Endodermal cell (in vitro differentiated cells): ENCODE results near the gene ZNF506. TPM values are rescaled to one million over a fixed set of nuclear protein-coding genes. Genes with fewer than 3 reads are reported as not detected.
A peak's percentile ranks its signal among the peaks of the same experiment; 100 is the strongest.
"Not testable (repeated sequence)": the region's sequence is repeated elsewhere in the genome, so short reads cannot be mapped to it uniquely, and the experiment has no call there.

Source experiments
- DNase-seq: peaks from one replicate; pipeline ENCODE4 v3.0.0-alpha.2; 2017
- H3K27ac ChIP-seq: 2 replicates; pipeline ENCODE4 v1.5.1; 2013; ENCODE audit warnings: mild to moderate bottlenecking, low read depth, low read length, moderate library complexity
- H3K27me3 ChIP-seq: 2 replicates; pipeline ENCODE4 v1.6.1; 2013; ENCODE audit warnings: mild to moderate bottlenecking, low read length, moderate library complexity; ENCODE audit not compliant: insufficient read depth, control insufficient read depth, poor library complexity, severe bottlenecking
- H3K36me3 ChIP-seq: 2 replicates; pipeline ENCODE4 v1.7.0; 2013; ENCODE audit warnings: mild to moderate bottlenecking, low read length, moderate library complexity; ENCODE audit not compliant: control insufficient read depth, insufficient read depth
- H3K4me1 ChIP-seq: one replicate; pipeline ENCODE4 v1.7.0; 2013; ENCODE audit warnings: low read length; ENCODE audit not compliant: control insufficient read depth, insufficient read depth
- H3K4me3 ChIP-seq: 2 replicates; pipeline ENCODE4 v1.5.1; 2013; ENCODE audit warnings: mild to moderate bottlenecking, low read length, moderate library complexity
- H3K9ac ChIP-seq: 2 replicates; pipeline ENCODE4 v1.6.1; 2013; ENCODE audit warnings: mild to moderate bottlenecking, low read length, moderate library complexity; ENCODE audit not compliant: poor library complexity, severe bottlenecking; ENCODE audit errors: extremely low read depth
- H3K9me3 ChIP-seq: 2 replicates; pipeline ENCODE4 v1.6.1; 2013; ENCODE audit warnings: mild to moderate bottlenecking, low read length, moderate library complexity; ENCODE audit not compliant: control insufficient read depth
- H3K27ac Mint-ChIP-seq: 2 replicates; pipeline ENCODE4 v1.8.0; 2020; ENCODE audit warnings: mixed read lengths
- H3K27me3 Mint-ChIP-seq: 2 replicates; pipeline ENCODE4 v1.8.0; 2021; ENCODE audit warnings: mild to moderate bottlenecking, mixed read lengths; ENCODE audit not compliant: insufficient read depth
- H3K36me3 Mint-ChIP-seq: 2 replicates; pipeline ENCODE4 v1.8.0; 2020; ENCODE audit warnings: low read depth, mixed read lengths
- H3K4me1 Mint-ChIP-seq: 2 replicates; pipeline ENCODE4 v1.8.0; 2020; ENCODE audit warnings: mixed read lengths
- H3K4me3 Mint-ChIP-seq: 2 replicates; pipeline ENCODE4 v1.8.0; 2020; ENCODE audit warnings: mild to moderate bottlenecking, moderate library complexity, mixed read lengths
- H3K9me3 Mint-ChIP-seq: 2 replicates; pipeline ENCODE4 v1.8.0; 2020; ENCODE audit warnings: mild to moderate bottlenecking, mixed read lengths
- CTCF ChIP-seq: fragments of 200-600 bp; sonication (generic); conservative IDR thresholded peaks from 2 replicates; pipeline ENCODE4 v1.5.0; 2021; ENCODE audit warnings: antibody characterized with exemption, mild to moderate bottlenecking
- WGBS, 2 experiments: methylation state at CpG; one replicate each; pipeline versions ENCODE4 v1.1.5 to v1.1.7; 2013; ENCODE audit warnings: missing lambda C conversion rate in 2 of 2, mixed read lengths in 1 of 2; ENCODE audit not compliant: insufficient coverage in 1 of 2, insufficient read length in 1 of 2; 5-methylcytosine and 5-hydroxymethylcytosine counted together
- total RNA-seq, 2 donors: library from RNA; stranded (reverse); fragmentation: NEBNext Ultra II Directional in 1 of 2; extraction: Animal tissue kit (Norgen Biotek cat#: 25700) in 1 of 2; gene quantifications; 2 replicates in 1 of 2; 3 replicates in 1 of 2; pipeline ENCODE4 v1.2.1, GENCODE V29; 2021

ZNF506 gene
- total RNA-seq, 2 donors from 2014 or later, result 8.8 to 12.0 TPM

- Mint-ChIP-seq H3K9me3 (no peaks in the 10 kb centered on the region), H3K36me3 (peaks cover 13% of the 10 kb centered on the region), H3K27me3 (no peaks in the 10 kb centered on the region), H3K27ac (peak within 1 kb of the TSS; percentile 100), H3K4me3 (peak within 1 kb of the TSS; percentile 100), H3K4me1 (peaks cover 14% of the 10 kb centered on the region)
- Histone ChIP-seq H3K9ac (peak within 1 kb of the TSS; percentile 99), H3K36me3 (peaks cover 25% of the 10 kb centered on the region), H3K27ac (peak within 1 kb of the TSS; percentile 99), H3K4me1 (no peaks in the 10 kb centered on the region), H3K4me3 (peak within 1 kb of the TSS; percentile 98), H3K27me3 (no peaks in the 10 kb centered on the region), H3K9me3 (peaks cover 36% of the 10 kb centered on the region)
- WGBS, 2 experiments, result 4 to 8% methylated on average over 19 to 43 of the region's 43 CpGs
- TF ChIP-seq CTCF, result no peak
- DNase-seq, result peak; percentile 99
Observed at GRCh38 chr19:19865750-19866610, 44.4 kb upstream of the ZNF506 start, which contains the start of gene ZNF253. Gene ZNF253 (plus strand): TSS chr19:19865882. CDS start chr19:19865997, 115 bp downstream.

- no peak overlapping the region for H3K27ac ChIP-seq
- no peak overlapping the region for H3K9ac ChIP-seq
- no peaks in the 10 kb centered on the region for H3K27me3 Mint-ChIP-seq
- H3K36me3 Mint-ChIP-seq, result peaks cover 20% of the 10 kb centered on the region
- no peaks in the 10 kb centered on the region for H3K4me1 Mint-ChIP-seq
- H3K27ac Mint-ChIP-seq, result peak overlapping the region; percentile 90
- H3K4me1 ChIP-seq, result no peaks in the 10 kb centered on the region
- no peaks in the 10 kb centered on the region for H3K36me3 ChIP-seq
- peak overlapping the region; percentile 78 for H3K4me3 Mint-ChIP-seq
- peak; percentile 92 for DNase-seq
- no peak for TF ChIP-seq CTCF
- H3K9me3 Mint-ChIP-seq, result no peaks in the 10 kb centered on the region
- peaks cover 7% of the 10 kb centered on the region for H3K9me3 ChIP-seq
- no peak overlapping the region for H3K4me3 ChIP-seq
- H3K27me3 ChIP-seq, result no peaks in the 10 kb centered on the region
- 87% methylated on average over 29 of the region's 29 CpGs for WGBS, 2 experiments
Observed at GRCh38 chr19:19860756-19861390, 39.3 kb upstream of the ZNF506 start.

- H3K27ac Mint-ChIP-seq, result no peak overlapping the region
- no peaks in the 10 kb centered on the region for H3K36me3 ChIP-seq
- H3K4me1 ChIP-seq, result no peaks in the 10 kb centered on the region
- H3K36me3 Mint-ChIP-seq, result peaks cover 23% of the 10 kb centered on the region
- no peak overlapping the region for H3K27ac ChIP-seq
- H3K27me3 ChIP-seq, result no peaks in the 10 kb centered on the region
- H3K4me3 ChIP-seq, result no peak overlapping the region
- H3K27me3 Mint-ChIP-seq, result no peaks in the 10 kb centered on the region
- peaks cover 6% of the 10 kb centered on the region for H3K9me3 ChIP-seq
- TF ChIP-seq CTCF, result no peak
- DNase-seq, result no peak
- H3K4me1 Mint-ChIP-seq, result no peaks in the 10 kb centered on the region
- no peak overlapping the region for H3K4me3 Mint-ChIP-seq
- no peak overlapping the region for H3K9ac ChIP-seq
- WGBS, 2 experiments, result 86% methylated on average over 1 to 2 of the region's 2 CpGs
- no peaks in the 10 kb centered on the region for H3K9me3 Mint-ChIP-seq
Observed at GRCh38 chr19:19858751-19859150, 37.2 kb upstream of the ZNF506 start.

GRCh38 chr19:19851740-19852139 lies 30.2 kb upstream of the ZNF506 start:
- H3K4me3 Mint-ChIP-seq, H3K36me3 Mint-ChIP-seq, H3K4me1 Mint-ChIP-seq, H3K36me3 ChIP-seq, H3K9me3 Mint-ChIP-seq, DNase-seq, H3K9ac ChIP-seq, H3K27me3 ChIP-seq, H3K27ac ChIP-seq, H3K4me3 ChIP-seq, H3K4me1 ChIP-seq, H3K27me3 Mint-ChIP-seq, H3K27ac Mint-ChIP-seq: not testable (repeated sequence)
- 80% methylated on average over 1 to 2 of the region's 2 CpGs for WGBS, 2 experiments
- H3K9me3 ChIP-seq, result peaks cover 23% of the 10 kb centered on the region
